GM23338 (cell line): ENCODE measurements around the gene CYP3A4. TPM values are rescaled to one million over a fixed set of nuclear protein-coding genes. Genes with fewer than 3 reads are reported as not detected.
"Not testable (repeated sequence)": the region's sequence is repeated elsewhere in the genome, so short reads cannot be mapped to it uniquely, and the experiment has no call there.

Experiments used
- ATAC-seq: fragments of 200-7000 bp; cut with Tn5 transposase; 3 replicates; pipeline ENCODE4 v1.9.1; 2020
- DNase-seq: peaks from one replicate; pipeline ENCODE4 v3.0.0-alpha.2; 2015; ENCODE audit warnings: low spot score
- H2AFZ ChIP-seq: fragments of 200-600 bp; sonication (generic); 2 replicates; pipeline ENCODE4 v1.8.0; 2016; ENCODE audit warnings: antibody characterized with exemption, mild to moderate bottlenecking, moderate library complexity
- H3F3A ChIP-seq: fragments of 200-600 bp; sonication (generic); replicated peaks from 2 replicates; pipeline ENCODE4 v1.8.0; 2017; ENCODE audit warnings: antibody characterized with exemption, mixed run types, low read depth
- H3K27ac ChIP-seq: fragments of 200-600 bp; sonication (generic); 2 replicates; pipeline ENCODE4 v1.6.1; 2016; ENCODE audit warnings: low read depth
- H3K27me3 ChIP-seq: fragments of 200-600 bp; sonication (generic); 2 replicates; pipeline ENCODE4 v1.8.0; 2016; ENCODE audit warnings: mild to moderate bottlenecking, mixed run types, moderate library complexity; ENCODE audit not compliant: insufficient read depth
- H3K36me3 ChIP-seq: fragments of 200-600 bp; sonication (generic); 2 replicates; pipeline ENCODE4 v1.8.0; 2016; ENCODE audit warnings: mild to moderate bottlenecking; ENCODE audit not compliant: insufficient read depth
- H3K4me1 ChIP-seq: fragments of 200-600 bp; sonication (generic); 2 replicates; pipeline ENCODE4 v1.8.0; 2016; ENCODE audit warnings: mild to moderate bottlenecking, moderate library complexity; ENCODE audit not compliant: insufficient read depth
- H3K4me2 ChIP-seq: fragments of 200-600 bp; sonication (generic); 2 replicates; pipeline ENCODE4 v1.7.1; 2017; ENCODE audit warnings: mixed run types
- H3K4me3 ChIP-seq: fragments of 200-600 bp; sonication (generic); 2 replicates; pipeline ENCODE4 v1.6.1; 2016; ENCODE audit warnings: mixed run types
- H3K79me2 ChIP-seq: fragments of 200-600 bp; sonication (generic); replicated peaks from 2 replicates; pipeline ENCODE4 v1.8.0; 2017; ENCODE audit warnings: mild to moderate bottlenecking; ENCODE audit not compliant: insufficient read depth
- H3K9me2 ChIP-seq: fragments of 200-600 bp; sonication (generic); 2 replicates; pipeline ENCODE4 v1.8.0; 2017; ENCODE audit not compliant: insufficient read depth
- H4K20me1 ChIP-seq: fragments of 200-600 bp; sonication (generic); replicated peaks from 2 replicates; pipeline ENCODE4 v1.8.0; 2017; ENCODE audit warnings: mild to moderate bottlenecking; ENCODE audit not compliant: insufficient read depth
- H3K27ac Mint-ChIP-seq: 2 replicates; pipeline ENCODE4 v1.8.0; 2020; ENCODE audit warnings: inconsistent platforms, mild to moderate bottlenecking, moderate library complexity, mixed read lengths
- H3K27me3 Mint-ChIP-seq: 3 replicates; pipeline ENCODE4 v1.8.0; 2022; ENCODE audit warnings: low read depth, mild to moderate bottlenecking, moderate library complexity, mixed read lengths, inconsistent platforms; ENCODE audit not compliant: insufficient read depth, poor library complexity
- H3K36me3 Mint-ChIP-seq: 3 replicates; pipeline ENCODE4 v1.8.0; 2021; ENCODE audit warnings: low read depth, mild to moderate bottlenecking, inconsistent platforms, moderate library complexity, mixed read lengths
- H3K4me1 Mint-ChIP-seq: 3 replicates; pipeline ENCODE4 v1.8.0; 2020; ENCODE audit warnings: mild to moderate bottlenecking, inconsistent platforms, mixed read lengths
- H3K4me3 Mint-ChIP-seq: 3 replicates; pipeline ENCODE4 v1.8.0; 2021; ENCODE audit warnings: moderate library complexity, mild to moderate bottlenecking, inconsistent platforms, mixed read lengths
- H3K9me3 Mint-ChIP-seq: 3 replicates; pipeline ENCODE4 v1.8.0; 2020; ENCODE audit warnings: moderate library complexity, mild to moderate bottlenecking, inconsistent platforms, mixed read lengths
- ETS1 ChIP-seq: IDR thresholded peaks from 2 replicates; pipeline ENCODE4 v1.6.1; 2016; ENCODE audit warnings: antibody characterized with exemption
- NANOG ChIP-seq: IDR thresholded peaks from 2 replicates; pipeline ENCODE4 v1.6.1; 2016; ENCODE audit warnings: antibody characterized with exemption, borderline replicate concordance
- polyA plus RNA-seq: library from polyadenylated mRNA; unstranded; fragments of >200 nt; fragmentation: Nextera tagmentation; extraction: Ambion mirVana; gene quantifications from 2 replicates; pipeline ENCODE4 v1.2.1, GENCODE V29; 2016
- total RNA-seq: library from RNA; depleted of rRNA; stranded (reverse); fragments of >200 nt; shearing (Covaris generic); gene quantifications from 2 replicates; pipeline ENCODE4 v1.2.3, GENCODE V29; 2014
- TF ChIP-seq, protein P1 (sequence below): IDR thresholded peaks from one replicate; pipeline ENCODE4 v1.6.1; 2018; ENCODE audit warnings: antibody characterized with exemption; ENCODE audit not compliant: unreplicated experiment
- TF ChIP-seq, protein P2 (sequence below): fragments of 250-450 bp; sonication (Bioruptor Pico); IDR thresholded peaks from 2 replicates; pipeline ENCODE4 v1.5.0; 2020; ENCODE audit warnings: mild to moderate bottlenecking, moderate library complexity

Gene CYP3A4
- total and polyA plus RNA-seq, 2 experiments from 2014 or later, result not detected

DNA sequence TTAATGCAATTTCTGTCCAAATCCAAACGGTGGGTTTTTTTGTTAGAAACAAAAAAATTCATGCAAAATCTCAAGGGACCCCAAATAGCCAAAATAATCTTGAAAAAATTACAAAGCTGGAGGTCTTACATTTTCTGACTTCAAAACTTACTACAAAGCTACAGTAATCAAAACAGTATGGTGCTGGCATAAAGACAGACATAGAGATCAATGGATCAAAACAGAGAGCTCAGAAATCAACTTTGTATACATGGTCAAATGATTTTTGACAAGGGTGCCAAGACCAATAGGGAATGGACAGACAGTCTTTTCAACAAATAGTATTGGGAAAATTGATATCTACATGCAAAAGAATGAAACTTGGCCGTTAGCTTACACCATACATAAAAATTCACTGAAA is 21.7 kb upstream of the CYP3A4 start (continued):
- TF ChIP-seq, protein P1, sequence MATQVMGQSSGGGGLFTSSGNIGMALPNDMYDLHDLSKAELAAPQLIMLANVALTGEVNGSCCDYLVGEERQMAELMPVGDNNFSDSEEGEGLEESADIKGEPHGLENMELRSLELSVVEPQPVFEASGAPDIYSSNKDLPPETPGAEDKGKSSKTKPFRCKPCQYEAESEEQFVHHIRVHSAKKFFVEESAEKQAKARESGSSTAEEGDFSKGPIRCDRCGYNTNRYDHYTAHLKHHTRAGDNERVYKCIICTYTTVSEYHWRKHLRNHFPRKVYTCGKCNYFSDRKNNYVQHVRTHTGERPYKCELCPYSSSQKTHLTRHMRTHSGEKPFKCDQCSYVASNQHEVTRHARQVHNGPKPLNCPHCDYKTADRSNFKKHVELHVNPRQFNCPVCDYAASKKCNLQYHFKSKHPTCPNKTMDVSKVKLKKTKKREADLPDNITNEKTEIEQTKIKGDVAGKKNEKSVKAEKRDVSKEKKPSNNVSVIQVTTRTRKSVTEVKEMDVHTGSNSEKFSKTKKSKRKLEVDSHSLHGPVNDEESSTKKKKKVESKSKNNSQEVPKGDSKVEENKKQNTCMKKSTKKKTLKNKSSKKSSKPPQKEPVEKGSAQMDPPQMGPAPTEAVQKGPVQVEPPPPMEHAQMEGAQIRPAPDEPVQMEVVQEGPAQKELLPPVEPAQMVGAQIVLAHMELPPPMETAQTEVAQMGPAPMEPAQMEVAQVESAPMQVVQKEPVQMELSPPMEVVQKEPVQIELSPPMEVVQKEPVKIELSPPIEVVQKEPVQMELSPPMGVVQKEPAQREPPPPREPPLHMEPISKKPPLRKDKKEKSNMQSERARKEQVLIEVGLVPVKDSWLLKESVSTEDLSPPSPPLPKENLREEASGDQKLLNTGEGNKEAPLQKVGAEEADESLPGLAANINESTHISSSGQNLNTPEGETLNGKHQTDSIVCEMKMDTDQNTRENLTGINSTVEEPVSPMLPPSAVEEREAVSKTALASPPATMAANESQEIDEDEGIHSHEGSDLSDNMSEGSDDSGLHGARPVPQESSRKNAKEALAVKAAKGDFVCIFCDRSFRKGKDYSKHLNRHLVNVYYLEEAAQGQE, result no peak
- TF ChIP-seq NANOG (no peak), ETS1 (no peak)

DNA sequence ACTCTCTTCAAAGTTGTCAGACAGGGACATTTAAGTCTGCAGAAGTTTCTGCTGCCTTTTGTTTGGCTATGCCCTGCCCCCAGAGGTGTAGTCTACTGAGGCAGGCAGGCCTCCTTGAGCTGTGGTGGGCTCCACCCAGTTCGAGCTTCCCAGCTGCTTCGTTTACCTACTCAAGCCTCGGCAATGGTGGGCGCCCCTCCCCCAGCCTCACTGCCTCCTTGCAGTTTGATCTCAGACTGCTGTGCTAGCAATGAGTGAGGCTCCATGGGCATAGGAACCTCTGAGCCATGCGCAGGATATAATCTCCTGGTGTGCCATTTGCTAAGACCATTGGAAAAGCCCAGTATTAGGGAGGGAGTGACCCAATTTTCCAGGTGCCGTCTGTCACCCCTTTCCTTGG is 19.1 kb upstream of the CYP3A4 start:
- not testable (repeated sequence) for H3K4me3 Mint-ChIP-seq

GRCh38 chr7:99801407-99801806 is 17.4 kb upstream of the CYP3A4 start:
- not testable (repeated sequence) for DNase-seq, H3K27ac ChIP-seq, H3F3A ChIP-seq, H3K4me3 Mint-ChIP-seq, H3K36me3 ChIP-seq, H3K27ac Mint-ChIP-seq, H3K79me2 ChIP-seq, H3K4me3 ChIP-seq, H3K4me1 Mint-ChIP-seq, H2AFZ ChIP-seq, H3K27me3 Mint-ChIP-seq, H4K20me1 ChIP-seq, H3K4me2 ChIP-seq, H3K4me1 ChIP-seq, H3K27me3 ChIP-seq, H3K9me2 ChIP-seq, ATAC-seq
- Mint-ChIP-seq H3K9me3 (peaks cover 37% of the 10 kb centered on the region), H3K36me3 (peaks cover 14% of the 10 kb centered on the region; the same call in 2 of the 3 replicates)

More for the DNA sequence above, 19.1 kb upstream of the CYP3A4 start:
- not testable (repeated sequence) for H3K27ac ChIP-seq, DNase-seq, H2AFZ ChIP-seq, H3K4me2 ChIP-seq, H3K4me1 Mint-ChIP-seq, H3K27me3 ChIP-seq, H3K4me3 ChIP-seq, ATAC-seq, H3K4me1 ChIP-seq, H4K20me1 ChIP-seq, H3K79me2 ChIP-seq, H3K27me3 Mint-ChIP-seq, H3F3A ChIP-seq, H3K36me3 ChIP-seq, H3K9me2 ChIP-seq, H3K27ac Mint-ChIP-seq
- H3K36me3 Mint-ChIP-seq, result peaks cover 14% of the 10 kb centered on the region; the same call in 2 of the 3 replicates
- peaks cover 37% of the 10 kb centered on the region for H3K9me3 Mint-ChIP-seq

- peaks cover 6% of the 10 kb centered on the region; the same call in 2 of the 3 replicates for H3K36me3 Mint-ChIP-seq
- Histone ChIP-seq H3K9me2 (no peaks in the 10 kb centered on the region), H3K4me3 (no peak overlapping the region), H3K27ac (no peak overlapping the region), H3K27me3 (no peaks in the 10 kb centered on the region), H3K4me2 (no peak overlapping the region), H3K4me1 (no peaks in the 10 kb centered on the region), H4K20me1 (no peaks in the 10 kb centered on the region), H2AFZ (no peak overlapping the region), H3K79me2 (no peaks in the 10 kb centered on the region), H3K36me3 (no peaks in the 10 kb centered on the region), H3F3A (no peaks in the 10 kb centered on the region)
- peaks cover 19% of the 10 kb centered on the region for H3K9me3 Mint-ChIP-seq
- H3K27ac Mint-ChIP-seq, result no peak overlapping the region
- ATAC-seq, result no peak
- H3K4me3 Mint-ChIP-seq, result no peak overlapping the region
- H3K4me1 Mint-ChIP-seq, result no peaks in the 10 kb centered on the region
- peaks cover 7% of the 10 kb centered on the region for H3K27me3 Mint-ChIP-seq
- no peak for DNase-seq
- TF ChIP-seq, protein P2, sequence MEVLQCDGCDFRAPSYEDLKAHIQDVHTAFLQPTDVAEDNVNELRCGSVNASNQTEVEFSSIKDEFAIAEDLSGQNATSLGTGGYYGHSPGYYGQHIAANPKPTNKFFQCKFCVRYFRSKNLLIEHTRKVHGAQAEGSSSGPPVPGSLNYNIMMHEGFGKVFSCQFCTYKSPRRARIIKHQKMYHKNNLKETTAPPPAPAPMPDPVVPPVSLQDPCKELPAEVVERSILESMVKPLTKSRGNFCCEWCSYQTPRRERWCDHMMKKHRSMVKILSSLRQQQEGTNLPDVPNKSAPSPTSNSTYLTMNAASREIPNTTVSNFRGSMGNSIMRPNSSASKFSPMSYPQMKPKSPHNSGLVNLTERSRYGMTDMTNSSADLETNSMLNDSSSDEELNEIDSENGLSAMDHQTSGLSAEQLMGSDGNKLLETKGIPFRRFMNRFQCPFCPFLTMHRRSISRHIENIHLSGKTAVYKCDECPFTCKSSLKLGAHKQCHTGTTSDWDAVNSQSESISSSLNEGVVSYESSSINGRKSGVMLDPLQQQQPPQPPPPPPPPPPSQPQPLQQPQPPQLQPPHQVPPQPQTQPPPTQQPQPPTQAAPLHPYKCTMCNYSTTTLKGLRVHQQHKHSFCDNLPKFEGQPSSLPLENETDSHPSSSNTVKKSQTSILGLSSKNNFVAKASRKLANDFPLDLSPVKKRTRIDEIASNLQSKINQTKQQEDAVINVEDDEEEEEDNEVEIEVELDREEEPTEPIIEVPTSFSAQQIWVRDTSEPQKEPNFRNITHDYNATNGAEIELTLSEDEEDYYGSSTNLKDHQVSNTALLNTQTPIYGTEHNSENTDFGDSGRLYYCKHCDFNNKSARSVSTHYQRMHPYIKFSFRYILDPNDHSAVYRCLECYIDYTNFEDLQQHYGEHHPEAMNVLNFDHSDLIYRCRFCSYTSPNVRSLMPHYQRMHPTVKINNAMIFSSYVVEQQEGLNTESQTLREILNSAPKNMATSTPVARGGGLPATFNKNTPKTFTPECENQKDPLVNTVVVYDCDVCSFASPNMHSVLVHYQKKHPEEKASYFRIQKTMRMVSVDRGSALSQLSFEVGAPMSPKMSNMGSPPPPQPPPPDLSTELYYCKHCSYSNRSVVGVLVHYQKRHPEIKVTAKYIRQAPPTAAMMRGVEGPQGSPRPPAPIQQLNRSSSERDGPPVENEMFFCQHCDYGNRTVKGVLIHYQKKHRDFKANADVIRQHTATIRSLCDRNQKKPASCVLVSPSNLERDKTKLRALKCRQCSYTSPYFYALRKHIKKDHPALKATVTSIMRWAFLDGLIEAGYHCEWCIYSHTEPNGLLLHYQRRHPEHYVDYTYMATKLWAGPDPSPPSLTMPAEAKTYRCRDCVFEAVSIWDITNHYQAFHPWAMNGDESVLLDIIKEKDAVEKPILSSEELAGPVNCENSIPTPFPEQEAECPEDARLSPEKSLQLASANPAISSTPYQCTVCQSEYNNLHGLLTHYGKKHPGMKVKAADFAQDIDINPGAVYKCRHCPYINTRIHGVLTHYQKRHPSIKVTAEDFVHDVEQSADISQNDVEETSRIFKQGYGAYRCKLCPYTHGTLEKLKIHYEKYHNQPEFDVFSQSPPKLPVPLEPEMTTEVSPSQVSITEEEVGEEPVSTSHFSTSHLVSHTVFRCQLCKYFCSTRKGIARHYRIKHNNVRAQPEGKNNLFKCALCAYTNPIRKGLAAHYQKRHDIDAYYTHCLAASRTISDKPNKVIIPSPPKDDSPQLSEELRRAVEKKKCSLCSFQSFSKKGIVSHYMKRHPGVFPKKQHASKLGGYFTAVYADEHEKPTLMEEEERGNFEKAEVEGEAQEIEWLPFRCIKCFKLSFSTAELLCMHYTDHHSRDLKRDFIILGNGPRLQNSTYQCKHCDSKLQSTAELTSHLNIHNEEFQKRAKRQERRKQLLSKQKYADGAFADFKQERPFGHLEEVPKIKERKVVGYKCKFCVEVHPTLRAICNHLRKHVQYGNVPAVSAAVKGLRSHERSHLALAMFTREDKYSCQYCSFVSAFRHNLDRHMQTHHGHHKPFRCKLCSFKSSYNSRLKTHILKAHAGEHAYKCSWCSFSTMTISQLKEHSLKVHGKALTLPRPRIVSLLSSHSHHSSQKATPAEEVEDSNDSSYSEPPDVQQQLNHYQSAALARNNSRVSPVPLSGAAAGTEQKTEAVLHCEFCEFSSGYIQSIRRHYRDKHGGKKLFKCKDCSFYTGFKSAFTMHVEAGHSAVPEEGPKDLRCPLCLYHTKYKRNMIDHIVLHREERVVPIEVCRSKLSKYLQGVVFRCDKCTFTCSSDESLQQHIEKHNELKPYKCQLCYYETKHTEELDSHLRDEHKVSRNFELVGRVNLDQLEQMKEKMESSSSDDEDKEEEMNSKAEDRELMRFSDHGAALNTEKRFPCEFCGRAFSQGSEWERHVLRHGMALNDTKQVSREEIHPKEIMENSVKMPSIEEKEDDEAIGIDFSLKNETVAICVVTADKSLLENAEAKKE (CRISPR knock-in tag), result no peak
These were observed 15.0 kb upstream of the CYP3A4 start for GRCh38 chr7:99798972-99799371.
